ENCODE data around the gene PLXNA2.

Gene PLXNA2

DNA sequence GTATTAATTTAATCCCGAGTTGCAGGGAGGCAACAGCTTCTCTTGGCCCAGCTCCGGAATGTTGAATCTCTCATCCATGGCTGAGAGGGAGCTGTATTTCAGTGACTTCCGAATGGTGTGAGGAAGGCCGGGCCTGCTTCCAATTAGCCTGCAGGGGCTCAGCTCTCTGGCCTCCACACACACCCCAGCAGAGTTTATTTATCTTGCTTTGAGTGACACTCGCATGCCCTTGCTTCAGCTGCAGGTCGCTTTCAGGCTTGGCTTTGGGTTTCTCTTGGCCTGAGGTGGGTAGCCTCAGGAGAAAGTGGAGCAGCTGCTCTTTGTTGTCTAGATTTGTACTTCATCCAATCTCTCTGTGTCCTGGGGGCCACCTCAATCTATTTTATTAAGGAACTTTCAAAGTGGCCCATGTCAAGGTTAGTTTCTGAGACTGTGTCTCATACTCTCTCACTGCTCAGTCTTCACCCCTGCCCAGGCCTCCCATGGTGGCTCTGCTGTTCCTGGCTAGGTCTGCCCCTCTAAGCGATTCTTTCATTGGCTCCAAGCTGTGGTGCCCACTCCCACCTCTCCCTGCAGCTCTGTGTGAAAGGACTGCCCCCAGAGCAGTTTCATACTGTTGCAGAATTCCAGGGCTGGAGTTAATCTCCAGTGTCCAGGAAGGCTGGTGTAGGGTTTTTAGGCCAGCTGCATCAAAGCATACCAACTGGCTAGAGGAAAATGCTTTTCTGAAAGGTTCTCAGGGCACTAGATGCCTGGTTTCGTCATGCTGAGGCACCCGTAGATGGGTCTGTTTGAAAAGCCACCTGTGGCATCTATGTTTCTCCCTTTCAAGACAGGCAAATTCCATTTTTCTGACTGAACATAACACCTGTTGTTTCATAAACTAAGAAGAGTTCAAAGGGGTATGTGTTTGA, 153.5 kb downstream of the PLXNA2 start:
- no peak for FAIRE-seq
- TF ChIP-seq SPI1 (IDR thresholded peaks at IDR 0.05; ENCODE audit: low read depth, low read length) (no peak), POLR2AphosphoS5 (IDR thresholded peaks at IDR 0.05; ENCODE audit: low read depth, low read length) (no peak), PAX5 (IDR thresholded peaks at IDR 0.05; ENCODE audit: insufficient read depth, low read length, severe bottlenecking) (no peak), POU2F2 (IDR thresholded peaks at IDR 0.05; ENCODE audit: low read depth, low read length) (no peak), TAF1 (IDR thresholded peaks at IDR 0.05; ENCODE audit: low read depth, low read length) (no peak), POLR2A (IDR thresholded peaks at IDR 0.05; ENCODE audit: low read depth, low read length) (no peak)
- DNase-seq (ENCODE audit: insufficient read length, low spot score) = no peak

- FAIRE-seq (no peak), DNase-seq (ENCODE audit: insufficient read length, low spot score) (no peak)
- no peak for TF ChIP-seq POU2F2 (IDR thresholded peaks at IDR 0.05; ENCODE audit: low read depth, low read length)
- no peak for TF ChIP-seq TAF1 (IDR thresholded peaks at IDR 0.05; ENCODE audit: low read depth, low read length)
- TF ChIP-seq POLR2AphosphoS5 (IDR thresholded peaks at IDR 0.05; ENCODE audit: low read depth, low read length) = no peak
- TF ChIP-seq PAX5 (IDR thresholded peaks at IDR 0.05; ENCODE audit: insufficient read depth, low read length, severe bottlenecking) = no peak
- no peak for TF ChIP-seq SPI1 (IDR thresholded peaks at IDR 0.05; ENCODE audit: low read depth, low read length)
- no peak for TF ChIP-seq POLR2A (IDR thresholded peaks at IDR 0.05; ENCODE audit: low read depth, low read length)
These were observed 154.3 kb downstream of the PLXNA2 start for GRCh38 chr1:208089761-208090370.

DNA sequence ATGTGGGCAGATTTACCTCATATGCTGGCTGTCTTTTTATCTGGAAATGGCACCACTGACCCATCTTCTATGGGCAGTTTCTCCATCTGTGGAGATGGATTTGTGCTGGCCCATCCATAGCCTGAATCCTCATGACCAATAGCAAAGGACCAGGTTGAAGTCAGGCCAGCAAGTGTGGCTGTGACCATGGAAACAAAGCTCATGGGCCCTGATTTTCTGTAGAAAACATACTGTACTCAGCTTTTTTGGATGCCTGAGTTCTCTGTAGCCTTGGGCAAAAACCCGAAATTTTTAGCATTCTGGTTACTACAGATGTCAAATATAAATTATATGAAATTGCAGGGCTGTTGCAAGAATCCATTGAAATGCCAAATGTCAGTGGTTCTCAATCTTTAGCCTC, 155.0 kb downstream of the PLXNA2 start:
- DNase-seq (ENCODE audit: insufficient read length, low spot score) = no peak
- no peak for FAIRE-seq
- TF ChIP-seq TAF1 (IDR thresholded peaks at IDR 0.05; ENCODE audit: low read depth, low read length) = no peak
- no peak for TF ChIP-seq POU2F2 (IDR thresholded peaks at IDR 0.05; ENCODE audit: low read depth, low read length)
- TF ChIP-seq PAX5 (IDR thresholded peaks at IDR 0.05; ENCODE audit: insufficient read depth, low read length, severe bottlenecking) = no peak
- no peak for TF ChIP-seq POLR2AphosphoS5 (IDR thresholded peaks at IDR 0.05; ENCODE audit: low read depth, low read length)
- no peak for TF ChIP-seq SPI1 (IDR thresholded peaks at IDR 0.05; ENCODE audit: low read depth, low read length)
- no peak for TF ChIP-seq POLR2A (IDR thresholded peaks at IDR 0.05; ENCODE audit: low read depth, low read length)

DNA sequence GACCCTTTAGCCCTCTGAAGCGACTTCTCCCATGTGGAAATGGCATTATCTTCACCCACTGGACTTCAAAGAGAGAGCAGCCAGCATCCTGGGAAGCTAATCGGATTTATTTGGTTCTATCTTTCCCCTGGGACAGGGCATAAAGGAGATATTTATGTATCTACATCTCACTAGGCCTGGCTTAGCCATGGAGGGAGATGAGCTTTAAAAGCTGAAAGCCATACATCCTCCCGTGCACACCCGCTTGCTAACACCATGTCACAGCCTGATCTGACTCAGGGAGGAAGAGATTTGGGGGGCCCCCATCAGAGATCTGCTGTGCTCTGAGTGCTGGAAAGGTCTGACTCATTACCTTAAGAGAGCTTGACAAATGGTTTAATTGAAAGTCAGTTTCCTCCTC, 155.9 kb downstream of the PLXNA2 start:
- FAIRE-seq = no peak
- TF ChIP-seq POU2F2 (IDR thresholded peaks at IDR 0.05; ENCODE audit: low read depth, low read length) (no peak), SPI1 (IDR thresholded peaks at IDR 0.05; ENCODE audit: low read depth, low read length) (no peak), PAX5 (IDR thresholded peaks at IDR 0.05; ENCODE audit: insufficient read depth, low read length, severe bottlenecking) (no peak), POLR2A (IDR thresholded peaks at IDR 0.05; ENCODE audit: low read depth, low read length) (no peak), POLR2AphosphoS5 (IDR thresholded peaks at IDR 0.05; ENCODE audit: low read depth, low read length) (no peak), TAF1 (IDR thresholded peaks at IDR 0.05; ENCODE audit: low read depth, low read length) (no peak)
- no peak for DNase-seq (ENCODE audit: insufficient read length, low spot score)

GRCh38 chr1:208085655-208086515, 158.3 kb downstream of the PLXNA2 start:
- FAIRE-seq (no peak), DNase-seq (ENCODE audit: insufficient read length, low spot score) (no peak)
- TF ChIP-seq SPI1 (IDR thresholded peaks at IDR 0.05; ENCODE audit: low read depth, low read length) (no peak), POLR2A (IDR thresholded peaks at IDR 0.05; ENCODE audit: low read depth, low read length) (no peak), POU2F2 (IDR thresholded peaks at IDR 0.05; ENCODE audit: low read depth, low read length) (no peak), PAX5 (IDR thresholded peaks at IDR 0.05; ENCODE audit: insufficient read depth, low read length, severe bottlenecking) (no peak), TAF1 (IDR thresholded peaks at IDR 0.05; ENCODE audit: low read depth, low read length) (no peak), POLR2AphosphoS5 (IDR thresholded peaks at IDR 0.05; ENCODE audit: low read depth, low read length) (no peak)

DNA sequence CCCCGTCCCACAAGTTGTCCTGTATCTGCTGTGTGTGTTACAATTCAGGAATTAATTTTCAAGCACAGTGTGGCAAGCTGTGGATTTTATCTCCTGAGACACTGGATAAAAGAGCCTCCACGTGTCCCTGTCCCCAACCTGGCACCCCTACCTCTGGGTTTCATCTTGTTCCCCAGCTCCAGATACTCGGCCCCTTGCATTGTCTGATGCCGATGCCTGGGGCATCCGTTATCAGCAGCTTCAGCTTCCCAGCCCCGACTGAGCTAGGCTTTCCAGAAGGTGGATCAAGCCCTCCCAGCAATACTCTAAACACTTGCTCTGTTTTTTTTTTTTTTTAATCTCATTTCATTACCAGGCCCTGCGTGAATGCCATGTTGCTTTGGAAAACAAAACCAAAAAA, 159.4 kb downstream of the PLXNA2 start:
- FAIRE-seq (no peak), DNase-seq (ENCODE audit: insufficient read length, low spot score) (no peak)
- TF ChIP-seq POLR2AphosphoS5 (IDR thresholded peaks at IDR 0.05; ENCODE audit: low read depth, low read length) (no peak), PAX5 (IDR thresholded peaks at IDR 0.05; ENCODE audit: insufficient read depth, low read length, severe bottlenecking) (no peak), TAF1 (IDR thresholded peaks at IDR 0.05; ENCODE audit: low read depth, low read length) (no peak), SPI1 (IDR thresholded peaks at IDR 0.05; ENCODE audit: low read depth, low read length) (no peak), POU2F2 (IDR thresholded peaks at IDR 0.05; ENCODE audit: low read depth, low read length) (no peak), POLR2A (IDR thresholded peaks at IDR 0.05; ENCODE audit: low read depth, low read length) (no peak)

DNA sequence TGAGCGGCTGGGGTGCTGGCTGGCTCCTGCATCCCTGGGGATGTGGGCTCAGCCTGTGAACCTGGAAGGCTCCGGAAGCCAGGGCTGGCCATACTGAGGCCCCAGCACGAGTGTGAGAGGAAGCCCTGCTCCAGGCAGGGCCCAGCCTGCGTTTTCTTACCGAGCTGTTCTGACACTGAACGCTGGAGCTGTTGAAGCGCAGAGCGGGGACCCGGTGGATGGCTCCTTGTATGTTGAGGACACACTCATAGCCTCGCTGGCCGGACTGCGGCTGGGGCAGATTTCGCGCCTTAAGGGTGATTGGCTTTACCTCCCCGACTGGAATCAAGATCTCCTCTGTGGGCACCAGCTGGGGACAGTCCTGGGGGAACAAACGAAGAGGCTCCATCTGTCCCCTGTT, 160.0 kb downstream of the PLXNA2 start:
- DNase-seq (ENCODE audit: insufficient read length, low spot score) (no peak), FAIRE-seq (no peak)
- no peak for TF ChIP-seq SPI1 (IDR thresholded peaks at IDR 0.05; ENCODE audit: low read depth, low read length)
- no peak for TF ChIP-seq PAX5 (IDR thresholded peaks at IDR 0.05; ENCODE audit: insufficient read depth, low read length, severe bottlenecking)
- no peak for TF ChIP-seq POLR2AphosphoS5 (IDR thresholded peaks at IDR 0.05; ENCODE audit: low read depth, low read length)
- no peak for TF ChIP-seq POU2F2 (IDR thresholded peaks at IDR 0.05; ENCODE audit: low read depth, low read length)
- TF ChIP-seq POLR2A (IDR thresholded peaks at IDR 0.05; ENCODE audit: low read depth, low read length) = no peak
- TF ChIP-seq TAF1 (IDR thresholded peaks at IDR 0.05; ENCODE audit: low read depth, low read length) = no peak

DNA sequence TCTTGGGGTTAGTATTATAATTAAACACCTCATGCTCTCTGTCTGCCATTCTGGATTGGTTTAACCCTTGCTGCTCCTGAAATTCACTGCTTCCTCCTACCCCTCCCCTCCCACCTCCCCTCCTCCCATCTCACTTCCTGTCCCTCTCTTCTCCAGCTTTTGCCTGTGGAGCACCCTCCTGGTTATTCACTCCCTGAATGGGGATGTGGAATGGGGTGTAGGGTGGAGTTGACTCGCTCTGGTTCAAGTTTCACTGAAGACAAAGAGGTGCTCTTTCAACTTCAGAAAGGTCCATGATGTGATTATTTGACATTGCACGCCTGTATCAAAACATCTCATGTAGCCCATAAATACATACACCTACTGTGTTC, 160.5 kb downstream of the PLXNA2 start:
- FAIRE-seq = no peak
- TF ChIP-seq POLR2AphosphoS5 (IDR thresholded peaks at IDR 0.05; ENCODE audit: low read depth, low read length) = no peak
- DNase-seq (ENCODE audit: insufficient read length, low spot score) = no peak

Data from GM12891 (cell line).